KOPT-K1 (cell line): Measurements from ENCODE around the gene TMTC1.

Source experiments
- H3K27ac ChIP-seq: fragments of 200-600 bp; sonication (generic); 2 replicates; pipeline ENCODE4 v1.5.1; 2016; ENCODE audit warnings: antibody characterized with exemption, mild to moderate bottlenecking, low read depth, low read length; ENCODE audit not compliant: poor library complexity, severe bottlenecking
- H3K36me3 ChIP-seq: fragments of 200-600 bp; sonication (generic); 2 replicates; pipeline ENCODE4 v1.5.1; 2017; ENCODE audit warnings: antibody characterized with exemption, mild to moderate bottlenecking, low read length, moderate library complexity; ENCODE audit not compliant: insufficient read depth
- H3K9me3 ChIP-seq: fragments of 200-600 bp; sonication (generic); 2 replicates; pipeline ENCODE4 v1.5.1; 2017; ENCODE audit warnings: antibody characterized with exemption, low read length, mild to moderate bottlenecking; ENCODE audit not compliant: insufficient read depth, poor library complexity, severe bottlenecking

The TMTC1 gene

GRCh38 chr12:29756741-29757390 is 26.9 kb downstream of the TMTC1 start:
- no peak overlapping the region for H3K27ac ChIP-seq
- H3K9me3 ChIP-seq: no peaks in the 10 kb centered on the region
- no peaks in the 10 kb centered on the region for H3K36me3 ChIP-seq

GRCh38 chr12:29754235-29755189 is 29.2 kb downstream of the TMTC1 start:
- H3K9me3 ChIP-seq: no peaks in the 10 kb centered on the region
- H3K27ac ChIP-seq: no peak overlapping the region
- no peaks in the 10 kb centered on the region for H3K36me3 ChIP-seq

- Histone ChIP-seq H3K27ac (no peak overlapping the region), H3K9me3 (no peaks in the 10 kb centered on the region), H3K36me3 (no peaks in the 10 kb centered on the region)
These were observed 31.6 kb downstream of the TMTC1 start for GRCh38 chr12:29752121-29752520.

- no peak overlapping the region for H3K27ac ChIP-seq
- H3K36me3 ChIP-seq: no peaks in the 10 kb centered on the region
- no peaks in the 10 kb centered on the region for H3K9me3 ChIP-seq
These were observed 32.1 kb downstream of the TMTC1 start for GRCh38 chr12:29751676-29752075.

- Histone ChIP-seq H3K27ac (no peak overlapping the region), H3K36me3 (no peaks in the 10 kb centered on the region)
These were observed 32.9 kb downstream of the TMTC1 start for GRCh38 chr12:29750928-29751220.

GRCh38 chr12:29750131-29750927 is 33.4 kb downstream of the TMTC1 start:
- Histone ChIP-seq H3K36me3 (no peaks in the 10 kb centered on the region), H3K27ac (no peak overlapping the region)

More at GRCh38 chr12:29750928-29751220, 32.9 kb downstream of the TMTC1 start:
- H3K9me3 ChIP-seq: no peaks in the 10 kb centered on the region

GRCh38 chr12:29744365-29744764 is 39.4 kb downstream of the TMTC1 start:
- Histone ChIP-seq H3K9me3 (no peaks in the 10 kb centered on the region), H3K36me3 (no peaks in the 10 kb centered on the region), H3K27ac (no peak overlapping the region)

More at GRCh38 chr12:29750131-29750927, 33.4 kb downstream of the TMTC1 start:
- H3K9me3 ChIP-seq: no peaks in the 10 kb centered on the region

GRCh38 chr12:29743801-29744200 is 39.9 kb downstream of the TMTC1 start:
- Histone ChIP-seq H3K9me3 (no peaks in the 10 kb centered on the region), H3K36me3 (no peaks in the 10 kb centered on the region), H3K27ac (no peak overlapping the region)

GRCh38 chr12:29743077-29743476 is 40.7 kb downstream of the TMTC1 start:
- H3K27ac ChIP-seq: no peak overlapping the region
- H3K9me3 ChIP-seq: no peaks in the 10 kb centered on the region
- H3K36me3 ChIP-seq: no peaks in the 10 kb centered on the region

- Histone ChIP-seq H3K27ac (no peak overlapping the region), H3K36me3 (no peaks in the 10 kb centered on the region), H3K9me3 (no peaks in the 10 kb centered on the region)
These were observed 41.1 kb downstream of the TMTC1 start for GRCh38 chr12:29742646-29743045.

- H3K9me3 ChIP-seq: no peaks in the 10 kb centered on the region
- H3K27ac ChIP-seq: no peak overlapping the region
- H3K36me3 ChIP-seq: no peaks in the 10 kb centered on the region
These were observed 42.1 kb downstream of the TMTC1 start for GRCh38 chr12:29741342-29742241.

GRCh38 chr12:29739279-29739991 is 44.3 kb downstream of the TMTC1 start:
- Histone ChIP-seq H3K9me3 (no peaks in the 10 kb centered on the region), H3K27ac (no peak overlapping the region), H3K36me3 (no peaks in the 10 kb centered on the region)

GRCh38 chr12:29738365-29738764 is 45.4 kb downstream of the TMTC1 start:
- Histone ChIP-seq H3K36me3 (no peaks in the 10 kb centered on the region), H3K9me3 (no peaks in the 10 kb centered on the region), H3K27ac (no peak overlapping the region)

- H3K9me3 ChIP-seq: no peaks in the 10 kb centered on the region
- no peaks in the 10 kb centered on the region for H3K36me3 ChIP-seq
- H3K27ac ChIP-seq: no peak overlapping the region
These were observed 46.1 kb downstream of the TMTC1 start for GRCh38 chr12:29737644-29738043.
